Fibroblast of gingiva (primary cell): ENCODE measurements around the gene DLGAP5.
A peak's percentile ranks its signal among the peaks of the same experiment; 100 is the strongest.

Experiments
- DNase-seq: peaks from one replicate; pipeline ENCODE4 v3.0.0-alpha.2; 2011; ENCODE audit warnings: low read depth

Gene DLGAP5

GRCh38 chr14:55129428-55130195 is 61.8 kb downstream of the DLGAP5 start:
- DNase-seq, result peak; percentile 69

- peak; percentile 70 for DNase-seq
Observed at GRCh38 chr14:55129086-55129427, 62.3 kb downstream of the DLGAP5 start, which contains the start of gene LGALS3. TSS of gene LGALS3 (plus strand) at chr14:55129252. CDS start at chr14:55137374, 8,122 bp downstream.

- no peak for DNase-seq
Observed at GRCh38 chr14:55128386-55129085, 62.8 kb downstream of the DLGAP5 start.

GRCh38 chr14:55127460-55127951 is 63.9 kb downstream of the DLGAP5 start:
- DNase-seq, result no peak

- no peak for DNase-seq
Observed at GRCh38 chr14:55126932-55127459, 64.4 kb downstream of the DLGAP5 start.

- DNase-seq, result peak; percentile 53
Observed at GRCh38 chr14:55126034-55126433, 65.4 kb downstream of the DLGAP5 start.

- DNase-seq, result no peak
Observed at GRCh38 chr14:55125403-55125802, 66.0 kb downstream of the DLGAP5 start.

GRCh38 chr14:55124774-55125386 is 66.5 kb downstream of the DLGAP5 start:
- no peak for DNase-seq

GRCh38 chr14:55123852-55124639 is 67.3 kb downstream of the DLGAP5 start:
- DNase-seq, result no peak

- peak; percentile 53 for DNase-seq
Observed at GRCh38 chr14:55123101-55123500, 68.3 kb downstream of the DLGAP5 start.

- no peak for DNase-seq
Observed at GRCh38 chr14:55122440-55122986, 68.9 kb downstream of the DLGAP5 start.

- DNase-seq, result no peak
Observed at GRCh38 chr14:55121628-55122439, 69.6 kb downstream of the DLGAP5 start.

- DNase-seq, result no peak
Observed at GRCh38 chr14:55120571-55121495, 70.6 kb downstream of the DLGAP5 start.

GRCh38 chr14:55118761-55119160 is 72.6 kb downstream of the DLGAP5 start:
- peak; percentile 45 for DNase-seq

GRCh38 chr14:55117803-55118441 is 73.5 kb downstream of the DLGAP5 start:
- DNase-seq, result peak; percentile 47

GRCh38 chr14:55116246-55117030 is 74.9 kb downstream of the DLGAP5 start:
- DNase-seq, result no peak

GRCh38 chr14:55115861-55116245 is 75.5 kb downstream of the DLGAP5 start:
- no peak for DNase-seq

- no peak for DNase-seq
Observed at GRCh38 chr14:55115460-55115859, 75.9 kb downstream of the DLGAP5 start.
